A673 (cell line): ENCODE data around the gene PCDHA4. TPM values are rescaled to one million over a fixed set of nuclear protein-coding genes. Genes with fewer than 3 reads are reported as not detected.
"Not testable (repeated sequence)": the region's sequence is repeated elsewhere in the genome, so short reads cannot be mapped to it uniquely, and the experiment has no call there.

ENCODE experiments used
- BruUV-seq: library from RNA; stranded (reverse); fragments of 400-500 nt; replicated peaks from 2 replicates; lab custom pipeline; 2021; lab: Mats Ljungman, UMichigan
- CTCF ChIA-PET: fragments of 300-600 bp; sonication (Branson Sonifier 250); formaldehyde crosslinking; loops from one replicate; lab custom pipeline; 2022; ENCODE audit warnings: antibody characterized with exemption; lab: Charles Lee
- POLR2A ChIA-PET: fragments of 300-600 bp; sonication (Branson Sonifier 250); formaldehyde crosslinking; loops from one replicate; lab custom pipeline; 2022; ENCODE audit warnings: antibody characterized with exemption; ENCODE audit not compliant: low non-redundant PET; lab: Charles Lee
- DNase-seq: peaks from one replicate; pipeline ENCODE4 v3.0.0-alpha.2; 2015; ENCODE audit warnings: low spot score
- H3K27ac ChIP-seq: fragments of 200-600 bp; sonication (generic); 2 replicates; pipeline ENCODE4 v1.5.1; 2016; ENCODE audit warnings: mixed run types, low read depth, mild to moderate bottlenecking, mixed read lengths, antibody characterized with exemption, low read length; ENCODE audit not compliant: poor library complexity, severe bottlenecking
- H3K27me3 ChIP-seq: fragments of 200-600 bp; sonication (generic); replicated peaks from 2 replicates; pipeline ENCODE4 v1.6.1; 2017; ENCODE audit warnings: mixed run types, low read depth, mild to moderate bottlenecking, mixed read lengths, antibody characterized with exemption, low read length; ENCODE audit not compliant: insufficient read depth, poor library complexity
- H3K36me3 ChIP-seq: fragments of 200-600 bp; sonication (generic); 2 replicates; pipeline ENCODE4 v1.6.1; 2016; ENCODE audit warnings: mixed run types, mild to moderate bottlenecking, mixed read lengths, antibody characterized with exemption, low read length; ENCODE audit not compliant: insufficient read depth, poor library complexity, severe bottlenecking
- H3K4me1 ChIP-seq: fragments of 200-600 bp; sonication (generic); 2 replicates; pipeline ENCODE4 v1.6.1; 2017; ENCODE audit warnings: mixed run types, mild to moderate bottlenecking, mixed read lengths, antibody characterized with exemption, low read length; ENCODE audit not compliant: insufficient read depth, poor library complexity, severe bottlenecking
- H3K4me3 ChIP-seq: fragments of 200-600 bp; sonication (generic); 2 replicates; pipeline ENCODE4 v1.5.1; 2016; ENCODE audit warnings: low read depth, mixed run types, mild to moderate bottlenecking, mixed read lengths, low read length; ENCODE audit not compliant: poor library complexity, severe bottlenecking
- H3K9me3 ChIP-seq: fragments of 200-600 bp; sonication (generic); 2 replicates; pipeline ENCODE4 v1.6.1; 2016; ENCODE audit warnings: mixed run types, low read depth, mild to moderate bottlenecking, mixed read lengths, antibody characterized with exemption, low read length; ENCODE audit not compliant: poor library complexity, severe bottlenecking
- EZH2 ChIP-seq: fragments of 200-600 bp; sonication (generic); IDR thresholded peaks from 2 replicates; pipeline ENCODE4 v1.6.1; 2017; ENCODE audit warnings: borderline replicate concordance, low read depth, mild to moderate bottlenecking, mixed read lengths, antibody characterized with exemption, low read length; ENCODE audit not compliant: poor library complexity, severe bottlenecking
- intact Hi-C: fragments of 100-400 bp; cut with micrococcal nuclease; formaldehyde crosslinking; loops from one replicate; pipeline ENCODE4 v1.10.0; 2022; ENCODE audit not compliant: unreplicated experiment
- total RNA-seq: library from RNA; stranded (reverse); gene quantifications from 2 replicates; pipeline ENCODE4 v1.2.3, GENCODE V29; 2021
- TF ChIP-seq, protein P1 (sequence below): fragments of 300-800, 200-600 bp; sonication (generic); conservative IDR thresholded peaks from 2 replicates; pipeline ENCODE4 v1.5.1; 2017; ENCODE audit warnings: low read depth, mild to moderate bottlenecking, antibody characterized with exemption, low read length, moderate library complexity, mixed read lengths

Gene PCDHA4
- total RNA-seq, 1 experiment from 2014 or later = 0.58 TPM

DNA sequence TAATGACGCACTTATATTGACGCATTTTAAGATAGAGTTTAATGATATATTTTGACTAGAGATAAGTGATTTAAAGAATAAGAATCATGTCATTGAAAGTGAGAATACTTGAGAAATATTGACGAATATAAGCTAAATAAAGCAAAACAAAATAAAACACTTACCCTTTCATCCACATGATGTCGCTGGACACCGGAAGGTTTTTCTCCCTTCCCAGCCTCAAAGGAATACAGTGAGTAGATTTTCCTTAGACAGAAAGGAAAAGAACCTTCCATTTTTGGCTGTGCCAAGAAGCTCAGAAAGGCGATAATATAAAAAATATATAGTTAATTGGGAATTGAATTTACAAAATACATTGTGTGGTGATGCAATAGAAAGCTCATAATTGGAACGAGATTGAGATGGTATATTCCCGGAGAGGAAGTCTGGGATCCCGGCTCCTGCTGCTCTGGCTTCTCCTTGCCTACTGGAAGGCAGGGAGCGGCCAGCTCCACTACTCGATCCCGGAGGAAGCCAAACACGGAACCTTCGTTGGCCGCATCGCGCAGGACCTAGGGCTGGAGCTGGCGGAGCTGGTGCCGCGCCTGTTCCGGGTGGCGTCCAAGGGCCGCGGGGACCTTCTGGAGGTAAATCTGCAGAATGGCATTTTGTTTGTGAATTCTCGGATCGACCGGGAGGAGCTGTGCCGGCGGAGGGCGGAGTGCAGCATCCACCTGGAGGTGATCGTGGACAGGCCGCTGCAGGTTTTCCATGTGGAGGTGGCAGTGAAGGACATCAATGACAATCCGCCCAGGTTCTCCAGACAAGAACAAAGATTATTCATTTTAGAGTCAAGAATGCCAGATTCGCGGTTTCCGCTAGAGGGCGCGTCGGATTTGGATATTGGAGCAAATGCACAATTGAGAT lies 14.8 kb downstream of the PCDHA4 start, which contains the start of gene PCDHA5:
TSS of gene PCDHA5 (plus strand) at position 239 of the 906 bp plus-strand sequence.
- CTCF ChIA-PET = interaction anchor here (0.6 to 1.4 kb wide), 8 partner anchors 16 to 577 kb away, joined by 3 to 5 read pairs (median 3); partner anchors contain the start of genes HBEGF and PCDHA1

DNA sequence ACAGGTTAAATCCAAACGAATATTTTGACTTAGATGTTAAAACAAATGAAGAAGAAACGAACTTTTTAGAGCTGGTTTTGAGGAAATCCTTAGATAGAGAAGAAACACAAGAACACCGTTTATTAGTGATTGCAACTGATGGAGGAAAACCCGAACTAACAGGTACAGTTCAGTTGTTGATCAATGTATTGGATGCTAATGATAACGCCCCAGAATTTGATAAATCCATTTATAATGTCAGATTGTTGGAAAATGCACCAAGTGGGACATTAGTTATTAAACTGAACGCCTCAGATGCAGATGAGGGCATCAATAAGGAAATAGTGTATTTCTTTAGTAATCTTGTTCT lies 15.4 kb downstream of the PCDHA4 start:
- Histone ChIP-seq H3K27me3 (no peaks in the 10 kb centered on the region), H3K4me1 (no peaks in the 10 kb centered on the region), H3K36me3 (no peaks in the 10 kb centered on the region), H3K4me3 (peak overlapping the region; percentile 55), H3K9me3 (peaks cover 3% of the 10 kb centered on the region), H3K27ac (no peak overlapping the region)
- ChIA-PET CTCF (interaction anchor here (1.4 kb wide), 1 partner anchor 36 kb away, joined by 5 read pairs; the partner anchor contains the start of gene PCDHA1), POLR2A (no interaction called here)
- no peak for DNase-seq
- intact Hi-C loops = no loop called here
- BruUV-seq = no TSS peak
- no peak for TF ChIP-seq EZH2
- TF ChIP-seq, protein P1, sequence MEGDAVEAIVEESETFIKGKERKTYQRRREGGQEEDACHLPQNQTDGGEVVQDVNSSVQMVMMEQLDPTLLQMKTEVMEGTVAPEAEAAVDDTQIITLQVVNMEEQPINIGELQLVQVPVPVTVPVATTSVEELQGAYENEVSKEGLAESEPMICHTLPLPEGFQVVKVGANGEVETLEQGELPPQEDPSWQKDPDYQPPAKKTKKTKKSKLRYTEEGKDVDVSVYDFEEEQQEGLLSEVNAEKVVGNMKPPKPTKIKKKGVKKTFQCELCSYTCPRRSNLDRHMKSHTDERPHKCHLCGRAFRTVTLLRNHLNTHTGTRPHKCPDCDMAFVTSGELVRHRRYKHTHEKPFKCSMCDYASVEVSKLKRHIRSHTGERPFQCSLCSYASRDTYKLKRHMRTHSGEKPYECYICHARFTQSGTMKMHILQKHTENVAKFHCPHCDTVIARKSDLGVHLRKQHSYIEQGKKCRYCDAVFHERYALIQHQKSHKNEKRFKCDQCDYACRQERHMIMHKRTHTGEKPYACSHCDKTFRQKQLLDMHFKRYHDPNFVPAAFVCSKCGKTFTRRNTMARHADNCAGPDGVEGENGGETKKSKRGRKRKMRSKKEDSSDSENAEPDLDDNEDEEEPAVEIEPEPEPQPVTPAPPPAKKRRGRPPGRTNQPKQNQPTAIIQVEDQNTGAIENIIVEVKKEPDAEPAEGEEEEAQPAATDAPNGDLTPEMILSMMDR = no peak

More for the DNA sequence above, 14.8 kb downstream of the PCDHA4 start, which contains the start of gene PCDHA5:
- H3K36me3 ChIP-seq = no peaks in the 10 kb centered on the region
- no peak for TF ChIP-seq EZH2
- TF ChIP-seq, protein P1 = peak; percentile 73
- H3K4me1 ChIP-seq = no peaks in the 10 kb centered on the region
- intact Hi-C loops = no loop called here
- H3K9me3 ChIP-seq = peaks cover 3% of the 10 kb centered on the region
- no peaks in the 10 kb centered on the region for H3K27me3 ChIP-seq
- DNase-seq = peak; percentile 76
- BruUV-seq = no TSS peak
- peak within 1 kb of the TSS; percentile 4 for H3K27ac ChIP-seq
- POLR2A ChIA-PET = interaction anchor here (0.6 kb wide), 1 partner anchor 131 kb away, joined by 3 read pairs; the partner anchor contains the start of genes HARS1 and HARS2
- peak within 1 kb of the TSS; percentile 55 for H3K4me3 ChIP-seq

DNA sequence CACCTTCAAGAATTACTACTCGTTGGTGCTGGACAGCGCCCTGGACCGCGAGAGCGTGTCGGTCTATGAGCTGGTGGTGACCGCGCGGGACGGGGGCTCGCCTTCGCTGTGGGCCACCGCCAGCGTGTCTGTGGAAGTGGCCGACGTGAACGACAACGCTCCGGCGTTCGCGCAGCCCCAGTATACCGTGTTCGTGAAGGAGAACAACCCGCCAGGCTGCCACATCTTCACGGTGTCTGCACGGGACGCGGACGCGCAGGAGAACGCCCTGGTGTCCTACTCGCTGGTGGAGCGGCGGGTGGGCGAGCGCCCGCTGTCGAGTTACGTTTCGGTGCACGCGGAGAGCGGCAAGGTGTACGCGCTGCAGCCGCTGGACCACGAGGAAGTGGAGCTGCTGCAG lies 16.1 kb downstream of the PCDHA4 start:
- H3K4me3 ChIP-seq, CTCF ChIA-PET, H3K36me3 ChIP-seq, H3K9me3 ChIP-seq, POLR2A ChIA-PET, intact Hi-C loops, DNase-seq, H3K27me3 ChIP-seq, BruUV-seq, H3K4me1 ChIP-seq, H3K27ac ChIP-seq: not testable (repeated sequence)
